ENCODE data around the gene MYLK. TPM values are rescaled to one million over a fixed set of nuclear protein-coding genes. Genes with fewer than 3 reads are reported as not detected.

Gene MYLK
- total RNA-seq (2022; extraction: Qiagen RNA extraction): 13.4 to 18.6 TPM (median 16.7 TPM) in 5 replicates

GRCh38 chr3:123884203-123884831 is at the start of gene MYLK:
Gene MYLK, minus strand, starts transcription at chr3:123884332. Its CDS starts 90,491 bp downstream, at chr3:123793841.

GRCh38 chr3:123584988-123585937 is 298.9 kb downstream of the MYLK start, which contains the start of gene HACD2:
Gene HACD2, minus strand, starts transcription at chr3:123585053. Its CDS starts 26 bp downstream, at chr3:123585027.

Other genes with a start within 250 kb of the MYLK start
- gene CCDC14, start 76.9 kb upstream of the MYLK start, total RNA-seq (2022; extraction: Qiagen RNA extraction): 17.7 to 22.0 TPM (median 18.6 TPM) in 5 replicates
- gene ROPN1, start 107.8 kb upstream of the MYLK start, total RNA-seq (2022; extraction: Qiagen RNA extraction): not detected in 5 replicates
- gene KALRN, start 149.0 kb upstream of the MYLK start, total RNA-seq (2022; extraction: Qiagen RNA extraction): 1.5 to 2.2 TPM (median 1.7 TPM) in 5 replicates

Measured in A549 treated with Mapracorat at 1 μM for 4 hours (cell line).